Head of caudate nucleus (tissue), 42 donors: ENCODE data around the gene TMOD4.

Experiments used
- DNase-seq, 42 donors: peaks; one replicate each; pipeline versions ENCODE4 v3.0.0 to v3.0.0-alpha.2; 2020 to 2021; ENCODE audit warnings: mixed read lengths in 7 of 42
- intact Hi-C: fragments of 100-400 bp; cut with DNase I; formaldehyde crosslinking; loops from one replicate; pipeline ENCODE4 v1.15.0; 2022

TMOD4 gene

DNA sequence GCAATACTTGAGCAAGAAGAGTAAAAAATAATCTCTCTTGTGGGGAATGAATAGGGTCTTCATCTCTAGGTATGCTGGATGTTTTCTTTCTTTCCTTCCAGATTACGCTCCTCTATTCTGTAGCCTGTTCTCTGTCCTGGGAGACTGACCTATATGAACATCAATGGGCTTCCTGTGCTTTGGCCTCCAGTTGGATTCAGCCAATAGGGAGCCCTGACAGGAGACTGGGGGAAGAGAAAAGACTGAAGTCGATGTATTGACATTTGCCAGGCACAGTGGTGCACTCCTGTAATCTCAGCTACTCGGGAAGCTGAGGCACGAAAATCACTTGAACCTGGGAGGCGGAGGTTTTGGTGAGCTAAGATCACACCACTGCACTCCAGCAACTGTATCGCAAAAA, 47.0 kb downstream of the TMOD4 start:
- intact Hi-C loops = no loop called here
- no peak for DNase-seq

- intact Hi-C loops = no loop called here
Measured at GRCh38 chr1:151124763-151125403, 50.9 kb downstream of the TMOD4 start.

More at GRCh38 chr1:151124763-151125403, 50.9 kb downstream of the TMOD4 start:
- no peak for DNase-seq
